ENCODE measurements around the gene DROSHA.

Gene DROSHA

DNA sequence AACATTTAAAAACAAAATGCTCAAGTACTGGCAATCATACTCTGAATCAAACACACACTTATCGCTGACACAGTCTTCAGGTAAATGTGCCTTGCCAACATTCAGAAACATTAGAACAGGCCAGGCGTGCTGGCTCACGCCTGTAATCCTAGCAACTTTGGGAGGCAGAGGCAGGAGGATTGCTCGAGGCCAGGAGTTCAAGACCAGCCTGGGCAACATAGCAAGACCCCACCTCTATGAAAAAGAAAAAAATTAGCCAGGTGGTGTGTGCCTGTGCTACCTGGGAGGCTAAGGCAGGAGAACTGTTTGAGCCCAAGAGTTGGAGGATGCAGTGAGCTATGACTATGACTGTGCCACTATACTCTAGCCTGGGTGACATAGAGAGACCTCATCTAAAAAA, 20.6 kb downstream of the DROSHA start:
- DNase-seq: no peak

DNA sequence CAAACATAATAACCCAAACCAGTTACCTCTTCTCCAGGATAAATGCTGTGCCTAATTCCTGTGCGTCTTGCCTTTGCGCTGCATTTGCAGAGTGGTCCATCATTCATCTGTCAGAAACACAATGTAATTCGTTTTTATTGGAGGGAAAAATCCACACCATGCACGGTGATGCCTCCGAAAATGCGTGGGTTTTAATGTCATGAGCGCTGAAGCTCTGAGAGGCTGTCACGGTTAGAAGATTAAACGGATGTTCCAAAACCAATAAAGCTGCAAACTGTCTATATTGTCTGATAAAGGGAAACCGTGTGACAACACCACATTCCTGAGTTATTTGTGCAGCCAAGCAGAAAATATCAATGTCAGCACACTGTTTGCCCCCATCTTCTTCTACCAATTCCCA, 27.4 kb downstream of the DROSHA start:
- DNase-seq: no peak

DNA sequence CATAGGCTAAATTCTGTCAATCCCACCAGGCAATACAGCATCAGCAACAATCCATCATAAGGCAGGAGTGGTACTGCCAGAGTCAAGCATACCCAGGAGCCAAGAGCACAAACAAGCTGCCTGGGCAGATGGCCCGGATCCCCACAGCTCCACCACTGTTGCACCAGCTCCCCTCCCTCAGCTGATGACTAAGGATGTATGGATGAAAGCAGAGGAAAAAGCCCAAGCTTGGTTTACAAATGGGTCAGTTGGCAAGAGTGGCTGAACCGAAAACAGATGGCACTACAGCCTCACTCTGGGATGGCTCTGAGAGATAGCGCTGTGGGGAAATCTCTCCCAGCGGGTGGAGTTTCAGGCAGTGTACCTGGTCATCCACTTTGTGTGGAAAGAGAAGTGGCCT, 29.4 kb downstream of the DROSHA start:
- no peak for DNase-seq

DNA sequence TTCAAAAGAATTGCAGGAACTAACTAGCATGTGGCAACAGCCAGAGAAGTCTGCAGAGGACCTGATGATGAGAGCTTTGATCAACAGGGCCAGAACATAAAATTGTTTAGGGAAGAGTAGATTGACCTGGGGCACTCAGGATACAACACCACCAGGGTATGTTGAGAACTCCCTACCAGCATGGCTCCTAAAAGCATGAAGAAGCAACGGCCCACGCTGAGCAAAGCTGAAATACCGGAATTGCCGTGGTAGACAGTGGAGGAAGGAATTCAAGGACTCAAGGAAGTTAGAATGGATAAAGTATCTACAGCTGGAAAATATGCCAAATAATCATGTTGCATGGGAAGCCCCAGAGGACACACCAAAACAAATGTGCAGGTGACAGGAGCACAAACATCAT, 31.6 kb downstream of the DROSHA start:
- DNase-seq: no peak

DNA sequence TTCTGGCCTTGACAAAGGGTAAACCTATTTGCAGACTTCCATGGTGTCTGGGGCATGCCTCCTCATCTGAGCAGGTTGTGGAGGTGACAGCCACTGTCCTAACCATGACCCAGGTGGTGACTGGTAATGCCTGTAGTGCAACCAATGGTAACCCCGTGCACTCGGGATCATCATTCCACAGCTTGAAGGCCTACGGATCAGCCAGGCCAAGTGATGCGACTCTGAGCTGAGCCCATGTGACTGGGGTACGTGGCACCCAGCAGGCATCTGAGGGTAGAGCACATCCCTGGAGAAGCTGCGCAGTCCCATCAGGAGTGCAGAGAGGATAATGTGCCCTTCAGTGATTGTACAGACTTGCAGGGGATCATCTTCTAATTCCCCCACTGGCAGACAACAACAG, 35.0 kb downstream of the DROSHA start:
- DNase-seq: no peak

DNA sequence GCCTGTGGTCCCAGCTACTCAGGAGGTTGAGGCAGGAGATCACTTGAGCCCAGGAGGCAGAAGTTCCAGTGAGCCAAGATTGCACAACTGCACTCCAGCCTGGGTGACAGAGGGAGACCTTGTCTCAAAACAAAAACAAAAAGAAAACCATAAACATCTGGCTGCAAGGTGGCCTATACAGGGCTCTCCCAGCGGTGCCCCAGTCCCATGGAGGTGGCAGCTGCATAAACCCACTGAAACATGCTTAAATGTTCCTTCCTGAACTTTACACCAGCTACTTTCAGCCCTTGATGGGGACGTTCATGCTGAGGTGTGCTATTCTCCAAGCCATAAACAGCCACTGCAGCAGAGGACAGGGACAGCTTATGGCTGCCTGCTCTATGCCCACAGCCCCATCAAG, 35.6 kb downstream of the DROSHA start:
- DNase-seq: no peak

DNA sequence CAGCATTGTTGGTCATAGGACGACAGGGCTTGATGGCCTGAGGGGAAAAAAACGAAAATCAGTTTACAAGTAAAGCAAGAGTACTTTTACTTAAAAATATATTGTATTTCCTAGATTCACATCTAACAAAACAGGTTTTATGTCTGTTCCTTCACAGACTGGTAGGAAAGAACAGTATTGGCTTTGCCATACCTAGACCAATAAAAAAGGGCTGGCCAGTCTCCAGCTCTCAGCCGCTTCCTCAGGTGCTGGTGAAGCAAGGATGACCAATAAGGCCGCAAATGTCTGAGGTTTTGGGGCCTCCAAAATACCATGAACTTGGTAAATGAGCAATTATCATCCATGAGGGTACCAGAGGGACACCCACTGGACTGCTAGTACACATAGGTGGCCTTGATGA, 36.6 kb downstream of the DROSHA start:
- no peak for DNase-seq

DNA sequence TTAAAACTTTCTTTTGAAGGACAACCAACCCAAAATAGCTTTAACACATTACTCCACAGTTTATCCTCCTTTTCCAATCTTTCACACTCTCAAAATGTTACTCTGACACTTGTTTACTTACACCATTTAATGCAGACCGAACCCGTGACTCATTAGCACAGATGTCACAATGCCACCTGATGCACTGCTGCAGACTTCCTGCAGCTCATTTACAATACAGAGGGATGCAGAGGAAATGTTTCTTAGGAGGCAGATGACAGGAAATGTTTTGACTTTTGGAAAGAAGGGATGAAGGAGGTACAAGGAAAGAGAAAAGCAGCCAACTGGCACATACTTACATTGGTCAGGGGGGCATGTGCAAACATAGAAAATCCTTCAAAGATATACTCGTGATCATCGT, 39.0 kb downstream of the DROSHA start:
- DNase-seq: no peak

DNA sequence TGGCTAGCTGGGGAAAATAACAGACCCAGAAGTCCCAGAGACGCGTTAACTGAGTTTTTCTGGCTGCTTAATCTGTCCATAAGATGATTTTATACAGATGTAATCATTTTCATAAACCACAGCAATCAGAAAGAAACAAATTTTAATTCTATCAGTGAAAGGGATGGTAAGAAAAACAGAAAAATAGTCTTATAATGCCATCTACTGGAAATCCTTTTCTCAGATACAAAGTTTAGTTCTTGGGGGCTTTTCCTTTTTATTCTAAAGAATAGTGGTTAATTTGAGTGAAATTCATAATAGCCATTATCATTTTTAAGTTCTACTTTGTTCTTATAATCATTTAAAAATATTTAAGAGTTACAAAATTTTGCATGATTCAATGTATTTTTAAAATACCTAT, 44.4 kb downstream of the DROSHA start:
- no peak for DNase-seq

DNA sequence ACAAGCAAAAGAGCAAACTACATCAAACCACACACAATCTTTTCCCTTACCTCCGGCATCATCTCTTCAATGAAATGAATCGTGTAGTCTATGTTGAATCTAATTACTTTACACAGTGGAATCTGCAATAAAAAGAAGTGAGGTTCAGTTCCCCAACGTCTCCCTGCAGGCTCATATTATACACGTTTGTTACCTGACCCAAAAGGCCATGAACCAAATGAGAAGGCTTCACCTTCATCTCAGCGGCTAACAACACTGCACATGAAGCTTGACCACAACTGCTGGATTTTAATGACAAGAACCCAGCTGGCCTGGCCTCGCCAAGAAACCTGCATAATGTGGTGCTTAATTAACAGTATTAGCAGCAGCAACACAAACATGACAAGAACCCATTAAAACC, 45.5 kb downstream of the DROSHA start:
- DNase-seq: no peak

DNA sequence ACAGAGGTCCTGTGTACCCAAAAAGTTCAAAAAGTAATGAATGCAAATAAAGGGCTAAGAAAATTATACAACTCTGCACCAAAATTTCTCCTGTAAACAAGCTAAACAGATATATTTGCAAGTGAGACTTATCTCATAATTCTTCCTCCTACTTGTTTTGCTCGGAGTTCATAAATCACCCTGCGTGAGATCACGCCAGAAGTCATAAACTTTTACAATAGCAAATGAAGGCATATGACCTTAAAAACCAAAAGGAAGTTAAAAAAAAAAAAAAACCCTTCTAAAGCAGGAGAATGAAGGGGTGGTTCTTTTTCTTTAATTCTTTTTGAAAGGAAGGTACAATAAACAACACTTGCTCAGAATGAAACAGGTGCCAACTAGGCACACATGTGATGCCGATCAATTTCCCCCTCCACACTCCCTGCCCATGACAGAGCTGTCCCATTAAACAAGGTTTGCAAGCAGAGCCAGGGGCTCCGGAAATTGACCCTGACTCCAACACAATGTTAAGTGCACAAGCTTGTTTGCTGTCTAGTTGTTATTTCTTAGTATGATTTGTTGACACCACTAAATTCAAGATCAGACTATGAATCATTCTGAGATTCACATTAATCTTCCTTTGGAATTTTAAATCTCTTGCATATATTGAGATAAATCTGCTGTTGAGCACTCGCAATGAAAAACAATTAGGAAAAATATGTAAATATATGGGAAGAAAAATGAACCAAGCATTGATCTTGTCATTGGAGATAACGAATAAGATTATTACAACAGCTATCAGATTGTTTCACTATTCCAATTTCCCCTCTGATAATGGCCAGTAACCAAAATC, 46.3 kb downstream of the DROSHA start:
- no peak for DNase-seq

DNA sequence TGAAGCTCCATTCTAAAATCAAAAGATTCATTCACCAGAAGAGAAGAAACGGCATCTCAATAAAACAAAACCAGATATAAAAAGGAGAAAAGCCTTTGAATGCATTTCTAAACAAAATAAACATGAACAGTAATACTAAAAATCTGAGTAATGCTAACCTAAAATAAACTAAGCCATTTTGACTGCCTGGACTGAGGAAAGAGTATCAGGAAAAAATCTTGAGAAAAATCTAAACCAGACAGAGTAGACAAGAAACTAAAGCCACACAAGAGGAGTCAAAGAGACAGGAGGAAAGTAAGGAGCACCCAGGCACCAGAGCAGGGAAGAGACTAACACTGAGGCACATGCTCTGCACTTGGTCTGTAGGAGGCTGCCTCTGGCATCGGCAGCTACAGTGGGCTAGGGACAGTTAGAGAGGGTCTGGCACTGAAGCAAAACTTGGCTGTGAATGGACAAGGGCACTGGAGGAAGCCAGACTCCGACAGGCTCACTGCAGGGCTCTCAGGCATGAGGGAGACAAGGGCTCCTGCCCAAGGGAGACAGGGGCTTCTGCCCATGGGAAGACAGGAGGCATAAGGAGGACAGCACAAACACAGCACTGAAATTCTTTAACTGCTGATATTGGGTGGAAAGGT, 50.2 kb downstream of the DROSHA start:
- no peak for DNase-seq

DNA sequence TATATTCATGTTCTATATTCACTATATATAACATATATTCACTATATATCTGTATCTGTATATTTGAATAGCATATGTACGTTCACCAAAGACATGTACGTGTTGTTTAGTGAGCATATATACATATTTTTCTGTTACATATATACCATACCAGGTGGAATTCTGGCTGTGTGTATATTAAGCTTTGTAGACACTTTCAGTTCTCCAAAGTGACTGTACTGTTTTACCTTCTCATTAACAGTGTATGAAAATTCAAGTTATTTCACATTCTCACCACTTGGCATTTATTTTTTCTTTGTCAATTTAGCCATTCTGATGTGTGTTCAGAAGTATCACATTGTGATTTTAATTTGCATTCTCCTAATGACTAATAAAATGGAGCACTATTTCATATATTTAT, 52.2 kb downstream of the DROSHA start:
- DNase-seq: no peak

DNA sequence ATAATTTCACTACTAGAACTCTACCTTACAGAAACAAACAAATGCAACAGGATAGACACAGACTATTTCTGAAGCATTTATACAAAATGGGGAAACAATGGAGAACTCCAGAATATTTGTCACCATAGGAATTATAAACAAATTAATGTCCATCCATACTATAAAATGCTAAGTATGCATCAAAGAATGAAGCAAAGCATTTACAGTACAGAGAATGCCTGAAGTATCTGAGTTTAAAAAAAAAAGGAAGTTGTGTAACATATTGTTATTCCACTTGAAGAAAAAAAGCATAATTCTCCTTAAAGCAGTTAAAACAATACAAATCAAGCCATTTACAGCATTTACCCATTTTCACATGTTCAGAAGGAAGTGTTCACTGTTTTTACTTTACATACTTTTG, 53.0 kb downstream of the DROSHA start:
- no peak for DNase-seq

DNA sequence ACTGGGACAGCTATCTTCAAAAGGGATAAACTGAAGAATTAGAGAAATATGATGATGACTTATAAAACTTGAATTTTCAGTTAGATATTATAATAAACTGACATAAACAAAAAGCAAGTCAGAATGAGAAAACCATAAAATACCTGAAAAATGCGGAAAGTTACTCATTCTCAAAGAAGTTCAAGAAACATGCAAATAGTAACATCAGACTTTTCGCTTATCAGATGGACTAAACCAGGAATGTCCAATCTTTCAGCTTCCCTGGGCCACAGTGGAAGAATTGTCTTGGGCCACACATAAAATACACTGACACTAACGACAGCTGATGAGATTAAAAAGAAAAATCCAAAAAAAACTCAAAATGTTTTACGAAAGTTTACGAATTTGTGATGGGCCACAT, 53.9 kb downstream of the DROSHA start:
- DNase-seq: no peak

DNA sequence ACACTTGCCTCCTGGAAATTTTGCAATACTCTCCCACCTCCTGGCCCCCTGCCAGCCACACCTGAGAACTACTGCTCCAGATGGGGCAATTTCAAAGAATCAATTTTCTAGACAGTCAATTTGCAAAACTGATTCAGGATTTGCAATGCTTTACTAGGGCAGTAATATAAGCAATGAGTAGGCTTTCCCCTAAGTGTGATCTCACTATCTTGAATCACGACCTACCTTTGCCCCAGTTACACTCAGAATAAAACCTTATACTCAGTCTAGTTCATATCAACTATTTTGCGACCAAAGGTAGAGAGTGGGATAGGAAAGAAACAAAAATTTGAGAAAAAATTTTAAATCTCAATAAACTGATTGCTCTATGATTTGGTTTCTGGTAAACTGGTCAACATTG, 54.4 kb downstream of the DROSHA start:
- no peak for DNase-seq

DNA sequence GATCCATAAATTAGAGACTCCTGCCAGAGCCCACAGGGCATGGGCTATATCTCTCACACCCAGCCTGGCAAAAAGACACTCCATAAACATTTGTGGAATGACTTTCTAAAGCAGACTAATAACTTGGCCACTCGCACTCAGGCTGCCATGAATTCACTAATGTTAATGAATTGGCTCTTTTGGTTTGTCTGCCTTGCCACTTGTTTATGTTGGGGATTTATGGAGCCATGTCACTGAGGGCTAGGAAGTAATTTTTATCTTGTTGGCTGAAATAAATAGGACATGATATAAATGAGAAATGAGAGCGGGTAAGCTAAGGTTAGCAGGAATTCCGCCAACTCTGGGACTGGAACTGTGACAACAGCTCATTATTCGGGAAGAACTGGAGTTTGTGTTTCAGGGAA, 55.2 kb downstream of the DROSHA start:
- no peak for DNase-seq

DNA sequence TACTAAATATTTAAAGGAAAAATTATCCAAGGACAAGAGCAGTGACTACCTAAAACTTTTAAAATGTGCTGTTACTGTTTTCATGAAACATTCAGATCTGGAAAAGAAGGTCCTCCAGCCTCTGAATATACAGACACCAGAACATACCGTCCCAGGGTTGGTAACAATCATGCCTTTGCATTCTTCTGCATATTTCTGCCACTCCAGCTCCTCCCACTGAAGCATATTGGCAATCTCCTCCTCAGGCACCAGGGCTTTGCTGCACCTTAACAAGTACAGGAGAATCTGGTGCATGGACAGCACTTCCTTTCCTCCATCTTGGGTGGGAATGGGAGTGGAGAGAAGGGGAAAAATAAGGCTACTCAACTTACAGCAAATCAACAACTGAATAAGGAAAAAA, 60.0 kb downstream of the DROSHA start:
- no peak for DNase-seq

DNA sequence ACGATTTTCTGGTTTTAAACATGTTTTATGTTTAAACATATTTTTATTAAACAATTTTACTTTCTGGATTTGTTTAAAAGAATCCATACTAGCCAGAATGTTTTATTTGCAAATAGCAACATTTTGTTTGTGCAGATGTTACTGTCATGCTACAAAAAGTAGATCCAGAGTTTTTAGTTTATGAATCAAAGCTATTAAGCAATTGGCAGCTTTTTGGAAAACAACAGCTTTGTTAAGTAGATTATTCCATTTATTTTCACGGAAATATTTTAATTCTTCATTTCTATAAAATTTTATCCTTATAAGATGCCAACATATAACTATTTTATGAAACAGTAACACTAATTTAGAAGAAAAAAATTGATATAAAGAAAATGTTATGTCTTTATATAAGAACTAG, 60.9 kb downstream of the DROSHA start:
- no peak for DNase-seq

DNA sequence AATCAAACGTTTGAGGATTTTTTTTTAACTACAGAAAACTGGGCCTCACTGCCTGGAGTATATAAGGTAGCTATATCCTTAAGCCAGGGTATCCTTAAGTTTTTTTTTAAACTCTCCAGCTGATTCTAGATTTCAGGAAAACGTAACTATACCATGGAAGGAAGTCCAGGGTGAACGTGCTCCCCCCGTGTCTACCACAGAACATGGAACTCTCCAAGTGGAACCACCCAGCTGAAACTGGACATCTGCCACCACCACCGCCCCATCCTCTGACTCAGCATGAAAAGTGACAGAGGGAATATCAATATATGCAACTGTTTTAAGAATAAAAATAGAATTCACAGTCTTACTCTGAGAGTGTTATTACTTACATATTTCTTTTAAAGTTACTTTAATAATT, 61.3 kb downstream of the DROSHA start:
- DNase-seq: no peak

DNA sequence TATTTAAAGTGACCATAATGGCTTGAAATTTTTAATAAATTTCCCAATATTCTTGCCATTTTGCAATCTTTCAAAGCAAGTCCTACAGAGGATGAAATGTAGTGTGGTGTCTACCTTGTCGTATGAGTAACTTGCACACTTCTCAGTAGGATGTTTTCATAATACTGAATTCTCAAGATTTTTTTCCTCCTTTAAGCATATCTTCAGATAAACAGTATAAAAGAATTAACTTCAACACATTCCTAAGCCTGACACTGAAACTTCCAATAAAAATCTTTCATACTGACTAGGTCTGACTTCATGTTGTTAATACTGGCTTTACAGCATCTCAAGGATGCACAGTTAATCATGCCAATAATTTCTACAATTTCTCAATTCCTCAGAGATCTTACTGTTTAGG, 62.0 kb downstream of the DROSHA start:
- DNase-seq: no peak

DNA sequence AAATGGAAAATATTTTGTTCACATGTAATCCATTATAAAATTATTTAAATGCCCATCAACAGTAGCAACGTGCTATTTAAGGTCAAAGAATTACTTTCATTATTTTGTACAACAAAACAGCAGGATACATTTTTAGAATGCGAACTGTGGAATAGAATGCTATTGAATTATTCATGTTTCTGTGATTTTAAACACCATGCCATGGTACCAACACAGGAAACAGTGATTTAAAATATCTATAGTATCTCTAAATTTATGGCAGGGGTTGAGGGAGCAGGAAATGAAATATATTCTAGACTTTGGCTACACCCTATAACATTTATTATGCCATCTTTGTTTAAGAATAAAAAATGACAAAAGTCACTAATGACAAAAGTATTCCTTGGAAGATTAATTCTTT, 62.4 kb downstream of the DROSHA start:
- no peak for DNase-seq

DNA sequence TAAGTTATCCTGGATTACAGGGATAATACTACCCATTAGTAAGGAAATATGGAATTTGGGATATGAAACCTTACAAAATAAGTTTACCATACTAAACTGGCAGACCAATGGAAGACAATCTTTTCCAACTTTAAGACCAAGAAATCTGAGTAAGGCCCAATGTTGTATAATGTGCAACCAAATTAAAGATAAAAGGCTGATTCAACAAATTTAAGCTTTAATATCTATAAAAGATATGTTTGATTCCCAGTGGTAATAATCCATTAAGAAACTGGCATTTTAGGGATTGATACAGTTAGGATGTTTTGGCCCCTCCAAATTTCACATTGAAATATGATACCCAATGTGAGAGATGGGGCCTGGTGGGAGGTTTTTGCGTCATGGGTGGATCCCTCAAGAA, 66.6 kb downstream of the DROSHA start:
- DNase-seq: no peak

DNA sequence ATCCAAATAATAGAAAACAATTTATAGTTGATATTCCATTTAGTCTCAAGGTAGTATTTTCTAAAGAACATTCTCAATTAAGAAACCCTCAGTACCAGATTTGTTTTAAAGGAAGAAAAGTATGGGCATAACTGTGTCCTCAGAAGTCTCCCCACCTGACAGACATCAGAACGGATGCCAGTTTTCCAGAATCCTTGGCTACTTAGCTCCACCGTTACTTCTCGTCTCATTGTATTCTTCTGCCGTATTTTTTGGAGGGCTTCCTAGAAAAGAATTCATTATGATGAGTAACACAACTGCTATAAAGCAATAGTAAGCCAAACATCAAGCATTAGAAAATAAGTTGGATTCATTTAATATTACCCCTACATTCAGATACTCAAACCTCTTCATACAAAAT, 67.8 kb downstream of the DROSHA start:
- no peak for DNase-seq

DNA sequence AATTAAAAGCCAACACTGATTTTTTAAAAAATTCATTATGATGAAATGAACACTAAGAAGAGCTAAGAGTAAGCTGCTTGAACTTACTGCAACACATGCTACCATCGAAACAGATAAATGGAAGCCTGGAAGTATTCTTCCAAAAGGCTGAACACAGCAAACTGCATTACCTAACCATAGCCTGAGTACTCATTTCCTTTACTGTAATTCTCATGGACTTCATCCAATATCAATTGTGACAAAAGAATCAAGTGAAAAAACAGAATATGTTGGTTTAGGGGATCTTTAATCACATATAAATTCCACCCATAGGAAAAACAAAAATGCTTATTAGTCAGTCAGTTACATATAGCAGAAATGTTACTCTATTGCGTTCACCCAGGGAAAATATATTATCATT, 68.5 kb downstream of the DROSHA start:
- no peak for DNase-seq
